ENCODE measurements around the gene LMX1A.

Gene LMX1A

DNA sequence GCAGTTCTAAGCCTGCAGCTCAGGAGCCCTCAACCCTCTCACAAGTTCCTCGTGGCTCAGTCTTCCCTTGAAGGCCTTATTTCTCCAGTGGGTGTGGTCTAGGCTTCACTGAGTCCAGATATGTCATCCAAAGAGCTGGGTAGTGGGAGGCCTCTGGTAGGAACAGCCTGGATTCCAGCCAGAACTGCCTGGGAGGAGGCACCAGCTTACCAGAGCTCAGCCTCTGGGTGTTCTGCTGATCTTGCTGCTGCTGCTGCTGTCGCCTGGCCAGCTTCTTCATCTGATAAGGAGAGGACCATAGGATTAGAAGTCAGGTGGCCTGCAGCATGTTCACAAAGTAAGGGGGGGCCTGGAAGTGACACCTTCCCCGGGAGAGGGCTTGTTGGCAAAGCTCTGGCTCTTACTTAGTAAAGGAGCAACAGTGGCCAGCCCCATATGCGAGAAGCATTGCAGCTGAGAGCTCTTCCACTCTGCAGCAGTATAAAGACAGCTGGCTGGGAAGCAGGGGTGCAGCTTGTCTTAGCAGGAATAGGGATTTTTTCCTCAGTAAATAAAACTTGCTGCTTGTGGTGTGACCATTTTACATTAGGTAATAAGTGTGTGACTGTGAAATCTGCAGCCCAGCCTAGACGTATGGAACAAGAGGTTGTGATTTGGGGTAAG is 148.5 kb downstream of the LMX1A start:
- no peak overlapping the region for H3K4me3 ChIP-seq (ENCODE audit: low read depth, low read length)
- in situ Hi-C loops (cut with HindIII; ENCODE audit: low sequenced_read_pairs) = loop anchor here (5.0 kb wide), 1 partner anchor 39 kb away; no protein-coding TSS in a partner anchor
- TF ChIP-seq, protein P1, sequence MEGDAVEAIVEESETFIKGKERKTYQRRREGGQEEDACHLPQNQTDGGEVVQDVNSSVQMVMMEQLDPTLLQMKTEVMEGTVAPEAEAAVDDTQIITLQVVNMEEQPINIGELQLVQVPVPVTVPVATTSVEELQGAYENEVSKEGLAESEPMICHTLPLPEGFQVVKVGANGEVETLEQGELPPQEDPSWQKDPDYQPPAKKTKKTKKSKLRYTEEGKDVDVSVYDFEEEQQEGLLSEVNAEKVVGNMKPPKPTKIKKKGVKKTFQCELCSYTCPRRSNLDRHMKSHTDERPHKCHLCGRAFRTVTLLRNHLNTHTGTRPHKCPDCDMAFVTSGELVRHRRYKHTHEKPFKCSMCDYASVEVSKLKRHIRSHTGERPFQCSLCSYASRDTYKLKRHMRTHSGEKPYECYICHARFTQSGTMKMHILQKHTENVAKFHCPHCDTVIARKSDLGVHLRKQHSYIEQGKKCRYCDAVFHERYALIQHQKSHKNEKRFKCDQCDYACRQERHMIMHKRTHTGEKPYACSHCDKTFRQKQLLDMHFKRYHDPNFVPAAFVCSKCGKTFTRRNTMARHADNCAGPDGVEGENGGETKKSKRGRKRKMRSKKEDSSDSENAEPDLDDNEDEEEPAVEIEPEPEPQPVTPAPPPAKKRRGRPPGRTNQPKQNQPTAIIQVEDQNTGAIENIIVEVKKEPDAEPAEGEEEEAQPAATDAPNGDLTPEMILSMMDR (IDR thresholded peaks at IDR 0.05; ENCODE audit: low read depth, low read length, missing control alignments) = no peak
- no peak for DNase-seq (ENCODE audit: low read depth)

DNA sequence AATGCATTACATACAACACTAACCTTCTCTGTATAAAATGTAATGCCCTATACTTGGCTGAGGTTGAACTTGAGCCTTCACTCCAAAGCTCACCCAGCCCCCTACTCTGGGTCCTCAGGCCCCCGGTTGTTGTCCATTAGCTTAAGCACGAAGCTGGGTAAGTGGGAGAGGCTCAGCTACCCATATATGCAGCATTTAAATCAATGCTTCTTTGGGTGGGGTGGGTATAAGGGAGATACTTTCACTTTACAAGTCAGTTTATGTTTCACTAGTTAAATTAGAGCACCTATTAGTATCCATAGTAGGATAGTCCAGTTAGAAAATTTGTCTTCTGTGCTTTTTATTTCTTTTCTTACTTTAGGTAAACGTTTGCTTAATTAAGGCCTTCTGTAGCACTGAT is 151.4 kb downstream of the LMX1A start:
- TF ChIP-seq, protein P1 (IDR thresholded peaks at IDR 0.05; ENCODE audit: low read depth, low read length, missing control alignments) = no peak
- no peak for DNase-seq (ENCODE audit: low read depth)
- in situ Hi-C loops (cut with HindIII; ENCODE audit: low sequenced_read_pairs) = loop anchor here (5.0 kb wide), 1 partner anchor 42 kb away; no protein-coding TSS in a partner anchor
- no peak overlapping the region for H3K4me3 ChIP-seq (ENCODE audit: low read depth, low read length)

DNA sequence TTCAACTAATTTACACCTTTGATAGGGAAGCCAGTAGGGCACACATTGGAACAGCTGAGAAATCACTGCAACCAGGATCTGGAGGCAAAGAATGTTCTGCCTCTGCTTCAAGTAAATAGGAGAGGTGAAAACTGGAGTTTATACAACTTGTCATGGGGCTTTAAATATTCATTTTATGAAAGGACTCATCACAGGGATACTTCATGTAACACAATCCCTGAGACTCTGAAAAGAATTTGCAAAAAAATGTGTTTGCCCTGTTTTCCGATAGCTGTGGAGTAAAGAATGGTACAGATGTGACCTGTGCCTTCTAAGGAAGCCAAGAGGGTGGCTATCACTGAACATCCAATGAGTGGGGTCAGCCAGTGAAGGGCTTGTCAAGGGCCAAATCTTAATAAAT is 152.0 kb downstream of the LMX1A start:
- in situ Hi-C loops (cut with HindIII; ENCODE audit: low sequenced_read_pairs) = no loop called here
- no peak overlapping the region for H3K4me3 ChIP-seq (ENCODE audit: low read depth, low read length)
- TF ChIP-seq, protein P1 (IDR thresholded peaks at IDR 0.05; ENCODE audit: low read depth, low read length, missing control alignments) = no peak
- DNase-seq (ENCODE audit: low read depth) = no peak

DNA sequence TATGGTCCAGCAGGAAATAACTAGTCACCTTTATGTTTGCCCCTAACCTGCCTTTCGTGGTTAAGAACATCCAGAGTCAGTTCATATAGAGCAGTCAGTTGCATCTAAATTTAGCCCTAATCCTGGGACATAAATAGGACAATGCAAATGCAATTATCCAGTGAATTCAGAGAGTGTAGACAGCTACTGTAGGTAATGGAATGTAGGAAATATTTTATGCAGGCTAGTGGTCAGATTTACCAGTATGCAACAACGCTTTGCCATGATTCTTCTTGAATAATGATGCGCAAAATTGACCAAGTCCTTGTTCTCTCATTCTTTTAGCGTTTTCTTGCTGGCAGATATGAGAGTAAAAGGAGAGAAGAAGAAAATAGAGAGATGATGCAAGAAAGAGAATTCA is 165.4 kb downstream of the LMX1A start:
- TF ChIP-seq, protein P1 (IDR thresholded peaks at IDR 0.05; ENCODE audit: low read depth, low read length, missing control alignments) = no peak
- in situ Hi-C loops (cut with HindIII; ENCODE audit: low sequenced_read_pairs) = no loop called here
- DNase-seq (ENCODE audit: low read depth) = no peak
- H3K4me3 ChIP-seq (ENCODE audit: low read depth, low read length) = no peak overlapping the region

DNA sequence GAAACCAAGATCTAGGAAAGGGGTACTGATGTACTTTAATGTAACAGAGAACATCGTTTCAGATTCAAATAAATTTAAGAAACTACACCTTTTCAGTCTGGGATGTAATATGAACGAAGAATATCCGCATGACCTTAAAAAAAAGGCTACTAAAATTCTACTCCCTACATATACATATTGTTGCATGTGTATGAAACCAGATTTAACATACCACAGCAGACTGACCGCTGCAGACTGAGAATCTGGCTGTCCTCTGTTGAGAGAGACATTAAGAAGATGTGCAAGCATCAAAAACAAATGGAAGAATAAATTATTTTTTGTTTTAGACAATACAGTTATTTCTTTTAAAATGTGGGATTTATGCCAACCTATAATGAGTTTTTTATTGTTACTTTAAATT is 166.6 kb downstream of the LMX1A start:
- DNase-seq (ENCODE audit: low read depth) = no peak
- no peak overlapping the region for H3K4me3 ChIP-seq (ENCODE audit: low read depth, low read length)
- TF ChIP-seq, protein P1 (IDR thresholded peaks at IDR 0.05; ENCODE audit: low read depth, low read length, missing control alignments) = no peak
- in situ Hi-C loops (cut with HindIII; ENCODE audit: low sequenced_read_pairs) = no loop called here

DNA sequence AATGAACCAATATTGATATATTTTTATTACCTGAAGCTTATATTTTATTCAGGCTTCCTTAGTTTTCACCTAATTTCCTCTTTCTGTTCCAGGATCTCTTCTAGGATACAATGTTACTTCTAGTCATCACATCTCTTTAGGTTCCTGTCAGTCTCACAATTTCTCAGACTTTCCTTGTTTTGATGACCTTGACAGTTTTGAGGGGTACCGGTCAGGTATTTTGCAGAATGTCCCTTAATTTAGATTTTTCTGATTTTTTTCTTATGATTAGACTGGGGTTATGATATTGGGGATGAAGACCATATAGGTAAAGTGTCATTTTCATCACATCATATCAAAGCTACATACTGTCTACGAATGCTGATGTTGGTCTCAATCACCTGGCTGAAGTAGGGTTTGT is 167.5 kb downstream of the LMX1A start:
- in situ Hi-C loops (cut with HindIII; ENCODE audit: low sequenced_read_pairs) = no loop called here
- TF ChIP-seq, protein P1 (IDR thresholded peaks at IDR 0.05; ENCODE audit: low read depth, low read length, missing control alignments) = no peak
- no peak for DNase-seq (ENCODE audit: low read depth)
- H3K4me3 ChIP-seq (ENCODE audit: low read depth, low read length) = no peak overlapping the region
